IgD-negative memory B cell (primary cell): ENCODE results near the gene AKAP10. TPM values are rescaled to one million over a fixed set of nuclear protein-coding genes. Genes with fewer than 3 reads are reported as not detected.
"Not testable (repeated sequence)": the region's sequence is repeated elsewhere in the genome, so short reads cannot be mapped to it uniquely, and the experiment has no call there.

ENCODE experiments used
- H3K27ac Mint-ChIP-seq, 3 donors: one replicate each; pipeline ENCODE4 v1.8.0; 2020 to 2022; ENCODE audit warnings: mild to moderate bottlenecking in 3 of 3, mixed read lengths in 3 of 3, moderate library complexity in 1 of 3
- H3K27me3 Mint-ChIP-seq: one replicate; pipeline ENCODE4 v1.8.0; 2021; ENCODE audit warnings: mixed read lengths
- H3K36me3 Mint-ChIP-seq: one replicate; pipeline ENCODE4 v1.8.0; 2020; ENCODE audit warnings: mild to moderate bottlenecking, mixed read lengths
- H3K4me1 Mint-ChIP-seq, 3 donors: one replicate each; pipeline ENCODE4 v1.8.0; 2020 to 2022; ENCODE audit warnings: mixed read lengths in 3 of 3, mild to moderate bottlenecking in 1 of 3
- H3K4me3 Mint-ChIP-seq, 4 donors: one replicate each; pipeline ENCODE4 v1.8.0; 2020 to 2022; ENCODE audit warnings: mild to moderate bottlenecking in 4 of 4, mixed read lengths in 4 of 4, moderate library complexity in 3 of 4
- H3K9me3 Mint-ChIP-seq, 3 donors: one replicate each; pipeline ENCODE4 v1.8.0; 2020 to 2021; ENCODE audit warnings: mixed read lengths in 3 of 3, mild to moderate bottlenecking in 1 of 3
- polyA plus RNA-seq: library from polyadenylated mRNA; unstranded; fragments of 300-500 nt; fragmentation: Illumina TruSeq; gene quantifications from one replicate; pipeline ENCODE4 v1.2.3, GENCODE V29; 2021

AKAP10 gene
- polyA plus RNA-seq, 1 donor from 2014 or later = 26.7 TPM

GRCh38 chr17:19950624-19951195 is 26.9 kb downstream of the AKAP10 start:
- not testable (repeated sequence) for H3K36me3 Mint-ChIP-seq, H3K27me3 Mint-ChIP-seq, H3K4me3 Mint-ChIP-seq, H3K27ac Mint-ChIP-seq, H3K9me3 Mint-ChIP-seq
- H3K4me1 Mint-ChIP-seq = peaks cover 16 to 25% (median 16%) of the 10 kb centered on the region in 3 donors

GRCh38 chr17:19948116-19948943 is 29.3 kb downstream of the AKAP10 start:
- Mint-ChIP-seq H3K27me3 (no peaks in the 10 kb centered on the region), H3K4me3 (peak overlapping the region in 1 of 4 donors; percentile 34), H3K4me1 (peaks cover 12 to 22% (median 12%) of the 10 kb centered on the region in 3 donors), H3K9me3 (no peaks in the 10 kb centered on the region), H3K27ac (peak overlapping the region in 1 of 3 donors; percentile 82), H3K36me3 (no peaks in the 10 kb centered on the region)

GRCh38 chr17:19946921-19947320 is 30.7 kb downstream of the AKAP10 start:
- Mint-ChIP-seq H3K4me3 (no peak overlapping the region), H3K36me3 (no peaks in the 10 kb centered on the region), H3K27me3 (no peaks in the 10 kb centered on the region), H3K27ac (no peak overlapping the region), H3K9me3 (no peaks in the 10 kb centered on the region), H3K4me1 (peaks cover 14 to 18% (median 18%) of the 10 kb centered on the region in 3 donors)

- Mint-ChIP-seq H3K27ac (peak overlapping the region in 1 of 3 donors; percentile 74), H3K36me3 (no peaks in the 10 kb centered on the region), H3K4me3 (no peak overlapping the region), H3K9me3 (no peaks in the 10 kb centered on the region), H3K27me3 (no peaks in the 10 kb centered on the region), H3K4me1 (peaks cover 14 to 19% (median 18%) of the 10 kb centered on the region in 3 donors)
Measured at GRCh38 chr17:19945009-19945626, 32.5 kb downstream of the AKAP10 start.

DNA sequence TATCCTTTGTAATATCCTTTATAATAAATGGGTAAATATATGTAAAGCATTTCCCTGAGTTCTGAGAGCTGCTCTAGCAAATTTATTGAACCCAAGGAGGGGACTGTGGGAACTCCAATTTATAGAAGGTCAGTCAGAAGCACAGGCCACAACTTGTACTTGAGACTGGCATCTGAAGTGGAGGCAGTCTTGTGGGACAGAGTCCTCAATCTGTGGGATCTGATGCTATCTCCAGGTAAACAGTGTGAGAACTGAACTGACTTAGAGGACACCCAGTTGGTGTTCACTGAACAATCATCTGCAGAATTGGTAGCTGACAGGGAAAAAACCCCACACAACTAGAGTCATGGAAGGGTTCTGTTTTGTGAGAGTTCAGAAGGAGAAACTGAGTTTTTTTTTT is 34.0 kb downstream of the AKAP10 start:
- Mint-ChIP-seq H3K4me1 (peaks cover 11 to 15% (median 15%) of the 10 kb centered on the region in 3 donors), H3K36me3 (no peaks in the 10 kb centered on the region), H3K9me3 (no peaks in the 10 kb centered on the region), H3K4me3 (no peak overlapping the region), H3K27me3 (no peaks in the 10 kb centered on the region), H3K27ac (no peak overlapping the region)

DNA sequence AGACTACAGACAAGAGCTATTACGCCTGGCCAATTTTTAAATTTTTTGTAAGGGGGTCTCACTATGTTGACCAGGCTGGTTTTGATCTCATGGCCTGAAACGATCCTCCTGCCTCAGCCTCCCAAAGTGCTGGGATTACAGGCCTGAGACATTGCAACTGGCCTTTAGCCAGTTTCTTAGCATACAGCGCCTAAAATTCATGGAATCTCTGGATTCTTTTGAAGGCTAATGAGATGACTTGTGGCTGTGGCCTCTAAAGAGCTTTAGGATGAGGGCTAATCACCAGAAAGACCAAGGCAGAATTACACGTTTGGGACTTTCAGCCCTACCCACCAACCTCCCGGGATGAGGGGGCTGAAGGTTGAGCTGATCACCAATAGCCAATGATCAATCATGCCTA is 34.6 kb downstream of the AKAP10 start:
- Mint-ChIP-seq H3K36me3 (no peaks in the 10 kb centered on the region), H3K27me3 (no peaks in the 10 kb centered on the region), H3K9me3 (no peaks in the 10 kb centered on the region), H3K4me3 (no peak overlapping the region), H3K27ac (peak overlapping the region in 2 of 3 donors; percentile 16 to 32), H3K4me1 (peaks cover 6 to 10% (median 9%) of the 10 kb centered on the region in 3 donors)

DNA sequence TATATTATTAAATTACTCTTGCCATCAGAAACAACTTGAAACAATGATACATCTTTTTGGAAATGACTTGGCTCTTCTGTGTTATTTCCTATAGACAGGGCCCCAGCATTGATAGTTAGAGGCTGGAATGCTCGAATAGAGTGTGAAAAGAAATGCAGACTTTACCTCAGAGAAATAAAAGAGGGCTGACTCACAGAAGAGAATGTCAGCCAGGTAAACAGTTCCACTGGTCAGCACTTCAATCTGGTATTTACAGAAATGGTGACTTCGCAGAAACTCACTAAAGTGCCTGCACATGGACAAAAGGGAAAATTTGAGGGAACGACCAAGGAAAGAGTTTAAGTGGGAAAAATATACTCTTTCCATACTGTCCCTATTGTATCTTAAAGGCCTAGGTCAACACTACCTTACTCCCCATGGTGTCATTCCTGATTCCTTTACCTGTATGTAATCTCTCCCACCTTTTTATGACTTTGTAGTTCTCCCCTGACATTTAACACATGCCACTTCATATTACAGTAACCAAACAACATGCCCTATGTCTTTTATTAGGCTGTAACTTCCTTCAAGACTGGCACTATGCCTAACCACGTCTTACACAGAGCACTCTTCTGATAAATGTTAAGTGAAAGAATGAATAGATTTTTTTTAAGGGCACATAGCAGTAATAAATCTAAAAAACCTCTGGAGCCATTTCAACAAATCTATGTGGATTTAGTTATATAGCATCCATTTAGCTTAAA is 36.7 kb downstream of the AKAP10 start:
- Mint-ChIP-seq H3K27me3 (no peaks in the 10 kb centered on the region), H3K4me3 (no peak overlapping the region), H3K9me3 (no peaks in the 10 kb centered on the region), H3K36me3 (no peaks in the 10 kb centered on the region), H3K4me1 (peaks cover 4 to 7% (median 7%) of the 10 kb centered on the region in 3 donors), H3K27ac (no peak overlapping the region)

DNA sequence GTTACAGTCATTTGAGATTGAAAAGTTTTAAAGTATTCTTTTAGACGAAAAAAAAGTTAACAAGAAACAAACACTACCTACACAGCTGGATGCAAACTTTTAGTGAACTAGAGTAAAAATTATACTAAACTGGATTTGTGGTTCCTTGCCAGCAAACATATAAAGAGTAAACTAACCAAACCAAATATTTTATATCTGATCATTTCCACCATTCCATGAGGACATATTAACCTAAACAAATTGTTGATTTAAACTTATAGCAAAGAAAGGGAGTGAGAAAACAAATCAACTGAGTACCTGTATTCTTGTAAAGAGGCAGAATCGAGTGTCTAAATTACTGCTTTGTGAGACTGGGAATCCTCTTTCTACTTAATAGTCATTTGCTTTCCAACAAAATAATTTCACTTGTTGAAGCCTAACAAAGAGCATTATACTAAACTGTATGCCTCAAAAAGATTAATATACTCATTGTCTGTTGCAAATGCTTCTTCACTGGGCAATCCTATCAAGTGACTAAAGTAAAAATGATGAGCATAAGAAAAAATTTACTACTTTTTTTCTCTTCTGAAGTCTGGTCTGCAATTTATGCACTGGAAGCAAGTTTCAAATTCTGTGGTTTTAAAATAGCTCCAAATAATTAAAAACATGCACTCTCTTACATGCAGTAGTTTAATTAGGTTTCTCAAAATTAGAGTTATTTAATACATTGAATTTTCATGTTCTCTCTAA is 37.5 kb downstream of the AKAP10 start:
- no peaks in the 10 kb centered on the region for H3K36me3 Mint-ChIP-seq
- no peak overlapping the region for H3K4me3 Mint-ChIP-seq
- H3K27me3 Mint-ChIP-seq = no peaks in the 10 kb centered on the region
- peak overlapping the region in 1 of 3 donors; percentile 3 for H3K27ac Mint-ChIP-seq
- no peaks in the 10 kb centered on the region for H3K9me3 Mint-ChIP-seq
- H3K4me1 Mint-ChIP-seq = peaks cover 4 to 7% (median 4%) of the 10 kb centered on the region in 3 donors

GRCh38 chr17:19938736-19939135 is 38.9 kb downstream of the AKAP10 start:
- Mint-ChIP-seq H3K4me3 (no peak overlapping the region), H3K4me1 (peaks cover 2 to 7% (median 2%) of the 10 kb centered on the region in 3 donors), H3K27me3 (no peaks in the 10 kb centered on the region), H3K27ac (no peak overlapping the region), H3K9me3 (no peaks in the 10 kb centered on the region), H3K36me3 (no peaks in the 10 kb centered on the region)

DNA sequence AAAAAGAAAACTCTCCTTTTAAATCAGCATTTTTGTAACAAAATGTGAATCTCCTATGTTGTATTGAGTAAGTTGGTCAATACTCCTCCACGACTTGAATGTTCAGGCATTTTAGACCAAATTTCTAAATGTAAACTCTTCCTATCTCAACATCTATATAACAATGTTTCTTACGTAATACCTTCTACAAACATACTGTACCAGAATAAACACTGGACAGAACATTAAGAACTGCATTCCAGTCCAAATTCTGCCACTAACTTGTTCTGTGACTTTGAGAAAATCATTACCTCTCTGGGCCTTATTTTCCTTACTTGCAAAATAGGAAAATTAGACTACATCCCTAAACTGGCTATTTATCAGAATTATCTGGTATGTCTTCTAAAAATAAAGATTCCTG is 40.1 kb downstream of the AKAP10 start:
- Mint-ChIP-seq H3K4me3 (no peak overlapping the region), H3K9me3 (no peaks in the 10 kb centered on the region), H3K36me3 (no peaks in the 10 kb centered on the region), H3K27me3 (no peaks in the 10 kb centered on the region), H3K4me1 (peaks cover 0 to 6% (median 2%) of the 10 kb centered on the region in 3 donors), H3K27ac (peak overlapping the region in 1 of 3 donors; percentile 57)

DNA sequence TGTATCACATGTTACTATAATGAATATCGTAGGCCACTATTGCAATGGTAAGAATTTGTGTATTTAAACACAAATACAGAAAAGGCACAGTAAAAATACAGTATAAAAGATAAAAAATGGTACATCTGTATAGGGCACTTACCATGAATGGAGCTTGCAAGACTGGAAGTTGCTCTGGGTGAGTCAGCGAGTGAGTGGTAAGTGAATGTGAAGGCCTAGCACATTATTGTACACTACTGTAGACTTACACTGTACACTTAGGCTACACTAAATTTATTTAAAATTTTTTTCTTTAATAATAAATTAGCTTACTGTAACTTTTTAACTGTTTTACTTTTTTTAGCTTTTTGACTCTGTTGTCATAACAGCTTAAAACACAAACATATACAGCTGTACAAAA is 42.5 kb downstream of the AKAP10 start:
- H3K36me3 Mint-ChIP-seq = peaks cover 3% of the 10 kb centered on the region
- H3K27ac Mint-ChIP-seq = no peak overlapping the region
- no peak overlapping the region for H3K4me3 Mint-ChIP-seq
- H3K4me1 Mint-ChIP-seq = no peaks in the 10 kb centered on the region
- no peaks in the 10 kb centered on the region for H3K27me3 Mint-ChIP-seq
- H3K9me3 Mint-ChIP-seq = no peaks in the 10 kb centered on the region

DNA sequence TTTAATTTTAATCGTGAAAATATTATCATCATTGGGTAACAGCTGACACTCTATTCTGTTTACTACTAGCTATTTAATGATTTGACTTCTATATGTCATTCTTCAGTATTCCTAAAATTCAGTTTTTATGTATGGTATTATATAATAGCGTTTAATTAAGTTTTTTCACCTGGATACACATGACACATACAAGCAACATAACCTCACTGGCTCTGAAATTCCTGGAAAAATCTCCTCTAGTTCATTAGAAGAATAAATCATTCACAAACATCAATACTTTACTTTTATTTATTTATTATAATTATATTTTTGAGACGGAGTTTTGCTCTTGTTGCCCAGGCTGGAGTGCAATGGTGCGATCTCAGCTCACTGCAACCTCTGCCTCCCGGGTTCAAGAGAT is 44.0 kb downstream of the AKAP10 start:
- Mint-ChIP-seq H3K9me3 (no peaks in the 10 kb centered on the region), H3K36me3 (peaks cover 5% of the 10 kb centered on the region), H3K4me3 (no peak overlapping the region), H3K27me3 (no peaks in the 10 kb centered on the region), H3K27ac (no peak overlapping the region), H3K4me1 (no peaks in the 10 kb centered on the region)

GRCh38 chr17:19933221-19933620 is 44.4 kb downstream of the AKAP10 start:
- H3K9me3 Mint-ChIP-seq = no peaks in the 10 kb centered on the region
- H3K27me3 Mint-ChIP-seq = no peaks in the 10 kb centered on the region
- no peak overlapping the region for H3K4me3 Mint-ChIP-seq
- H3K27ac Mint-ChIP-seq = no peak overlapping the region
- no peaks in the 10 kb centered on the region for H3K4me1 Mint-ChIP-seq
- H3K36me3 Mint-ChIP-seq = peaks cover 5% of the 10 kb centered on the region

DNA sequence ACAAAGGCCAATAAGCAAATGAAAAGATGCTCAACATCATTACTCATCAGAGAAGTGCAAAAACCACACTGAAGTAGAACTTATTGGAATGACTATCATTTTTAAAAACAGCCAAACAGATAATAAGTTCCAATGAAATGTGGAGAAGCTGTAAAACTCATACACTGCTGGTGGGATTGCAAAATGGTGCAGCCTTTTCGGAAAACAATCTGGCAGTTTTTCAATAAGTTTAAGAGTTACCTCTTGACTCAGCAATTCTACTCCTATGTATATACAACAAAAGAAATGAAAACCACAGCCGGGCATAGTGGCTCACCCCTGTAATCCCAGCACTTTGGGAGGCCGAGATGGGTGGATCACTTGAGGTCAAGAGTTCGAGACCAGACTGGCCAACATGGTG is 49.3 kb downstream of the AKAP10 start:
- Mint-ChIP-seq H3K27me3 (no peaks in the 10 kb centered on the region), H3K4me3 (no peak overlapping the region), H3K9me3 (no peaks in the 10 kb centered on the region), H3K27ac (no peak overlapping the region), H3K4me1 (no peaks in the 10 kb centered on the region), H3K36me3 (peaks cover 15% of the 10 kb centered on the region)
